GM18526 (cell line): ENCODE results near the gene FARP1.

Experiments
- POLR2A ChIP-seq: IDR thresholded peaks from 3 replicates; pipeline ENCODE4 v1.6.1; 2011; ENCODE audit not compliant: insufficient read length; ENCODE audit errors: extremely low read depth

Gene FARP1

GRCh38 chr13:98201984-98202383 lies 59.1 kb downstream of the FARP1 start:
- no peak for TF ChIP-seq POLR2A

GRCh38 chr13:98203646-98204326 lies 60.9 kb downstream of the FARP1 start:
- no peak for TF ChIP-seq POLR2A

- no peak for TF ChIP-seq POLR2A
Observed at GRCh38 chr13:98204546-98204945, 61.7 kb downstream of the FARP1 start.

GRCh38 chr13:98206946-98207345 lies 64.1 kb downstream of the FARP1 start:
- TF ChIP-seq POLR2A, result no peak

GRCh38 chr13:98207416-98207815 lies 64.5 kb downstream of the FARP1 start:
- TF ChIP-seq POLR2A, result no peak

GRCh38 chr13:98208606-98209005 lies 65.7 kb downstream of the FARP1 start:
- no peak for TF ChIP-seq POLR2A

- no peak for TF ChIP-seq POLR2A
Observed at GRCh38 chr13:98212763-98213162, 69.9 kb downstream of the FARP1 start.

GRCh38 chr13:98213354-98213753 lies 70.5 kb downstream of the FARP1 start:
- no peak for TF ChIP-seq POLR2A

GRCh38 chr13:98214008-98214643 lies 71.2 kb downstream of the FARP1 start:
- no peak for TF ChIP-seq POLR2A

GRCh38 chr13:98214707-98215106 lies 71.8 kb downstream of the FARP1 start:
- no peak for TF ChIP-seq POLR2A

- no peak for TF ChIP-seq POLR2A
Observed at GRCh38 chr13:98215508-98215907, 72.6 kb downstream of the FARP1 start.

- TF ChIP-seq POLR2A, result no peak
Observed at GRCh38 chr13:98216135-98216565, 73.3 kb downstream of the FARP1 start.

- TF ChIP-seq POLR2A, result no peak
Observed at GRCh38 chr13:98216711-98217285, 73.9 kb downstream of the FARP1 start.

- TF ChIP-seq POLR2A, result no peak
Observed at GRCh38 chr13:98217597-98217996, 74.7 kb downstream of the FARP1 start.

- TF ChIP-seq POLR2A, result no peak
Observed at GRCh38 chr13:98219685-98220084, 76.8 kb downstream of the FARP1 start.

- TF ChIP-seq POLR2A, result no peak
Observed at GRCh38 chr13:98220271-98220791, 77.4 kb downstream of the FARP1 start.
